Prostate gland (tissue), 2 donors: ENCODE results near the gene ASB6.

ENCODE experiments used
- CTCF ChIP-seq, 4 experiments: fragments of 200-600 bp in 2 of 4; fragments of 450-650 bp in 2 of 4; sonication (generic) in 2 of 4; IDR thresholded peaks; 1 replicate in 3 of 4; 2 replicates in 1 of 4; pipeline ENCODE4 v1.5.1; 2016 to 2019; ENCODE audit warnings: antibody characterized with exemption in 4 of 4, mild to moderate bottlenecking in 2 of 4, moderate library complexity in 2 of 4
- POLR2A ChIP-seq: fragments of 450-650 bp; IDR thresholded peaks from one replicate; pipeline ENCODE4 v1.6.1; 2016; ENCODE audit warnings: antibody characterized with exemption, mild to moderate bottlenecking
- POLR2AphosphoS5 ChIP-seq: sonication (generic); formaldehyde crosslinking; IDR thresholded peaks from one replicate; pipeline ENCODE4 v1.6.1; 2017; ENCODE audit warnings: antibody characterized with exemption

GRCh38 chr9:129681924-129682323 is 40.0 kb upstream of the ASB6 start:
- TF ChIP-seq CTCF (IDR thresholded peaks at IDR 0.05) (no peak), POLR2AphosphoS5 (no peak), POLR2A (no peak)
